CD8-positive, alpha-beta memory T cell (primary cell): Measurements from ENCODE around the gene MEF2B. TPM values are rescaled to one million over a fixed set of nuclear protein-coding genes. Genes with fewer than 3 reads are reported as not detected.
A peak's percentile ranks its signal among the peaks of the same experiment; 100 is the strongest.

Experiments used
- CTCF ChIA-PET: fragments of 350-600 bp; sonication (Branson Sonifier 250); formaldehyde crosslinking; loops from one replicate; lab custom pipeline; 2021; ENCODE audit warnings: antibody characterized with exemption; lab: Charles Lee
- POLR2A ChIA-PET: fragments of 350-600 bp; sonication (Branson Sonifier 250); formaldehyde crosslinking; loops from one replicate; lab custom pipeline; 2021; ENCODE audit warnings: antibody characterized with exemption; lab: Charles Lee
- DNase-seq, 5 donors: peaks; one replicate each; pipeline versions ENCODE4 v3.0.0 to v3.0.0-alpha.2; 2020 to 2022; ENCODE audit warnings: mixed read lengths in 1 of 5
- H3K27ac ChIP-seq: one replicate; pipeline ENCODE4 v1.7.0; 2013; ENCODE audit warnings: low read depth, mild to moderate bottlenecking, low read length, moderate library complexity
- H3K27me3 ChIP-seq: 2 replicates; pipeline ENCODE4 v1.7.0; 2013; ENCODE audit warnings: low read length, mild to moderate bottlenecking; ENCODE audit not compliant: insufficient read depth, poor library complexity, severe bottlenecking
- H3K36me3 ChIP-seq: 2 replicates; pipeline ENCODE4 v1.7.0; 2013; ENCODE audit warnings: mild to moderate bottlenecking, low read length, moderate library complexity; ENCODE audit not compliant: insufficient read depth
- H3K4me1 ChIP-seq: 2 replicates; pipeline ENCODE4 v1.7.0; 2013; ENCODE audit warnings: mild to moderate bottlenecking, low read length, moderate library complexity; ENCODE audit not compliant: insufficient read depth
- H3K4me3 ChIP-seq: 2 replicates; pipeline ENCODE4 v1.7.0; 2013; ENCODE audit warnings: mild to moderate bottlenecking, low read length
- H3K9me3 ChIP-seq: 2 replicates; pipeline ENCODE4 v1.7.0; 2013; ENCODE audit warnings: mild to moderate bottlenecking, low read length
- H3K27ac Mint-ChIP-seq, 8 donors: one replicate each; pipeline ENCODE4 v1.8.0; 2020 to 2021; ENCODE audit warnings: mixed read lengths in 8 of 8, mild to moderate bottlenecking in 6 of 8, inconsistent platforms in 3 of 8, moderate library complexity in 3 of 8
- H3K27me3 Mint-ChIP-seq, 2 donors: one replicate each; pipeline ENCODE4 v1.8.0; 2020 to 2021; ENCODE audit warnings: mixed read lengths in 2 of 2, mild to moderate bottlenecking in 1 of 2, moderate library complexity in 1 of 2
- H3K36me3 Mint-ChIP-seq, 3 donors: one replicate each; pipeline ENCODE4 v1.8.0; 2020 to 2021; ENCODE audit warnings: mixed read lengths in 3 of 3, inconsistent platforms in 1 of 3, mild to moderate bottlenecking in 1 of 3
- H3K4me1 Mint-ChIP-seq, 3 donors: one replicate each; pipeline ENCODE4 v1.8.0; 2020 to 2021; ENCODE audit warnings: mixed read lengths in 3 of 3, inconsistent platforms in 1 of 3, mild to moderate bottlenecking in 1 of 3
- H3K4me3 Mint-ChIP-seq, 7 donors: one replicate each; pipeline ENCODE4 v1.8.0; 2020 to 2021; ENCODE audit warnings: mixed read lengths in 7 of 7, mild to moderate bottlenecking in 6 of 7, moderate library complexity in 4 of 7, inconsistent platforms in 2 of 7
- H3K9me3 Mint-ChIP-seq, 5 donors: one replicate each; pipeline ENCODE4 v1.8.0; 2020 to 2022; ENCODE audit warnings: mixed read lengths in 5 of 5, mild to moderate bottlenecking in 3 of 5, moderate library complexity in 2 of 5, inconsistent platforms in 1 of 5
- polyA plus RNA-seq: library from polyadenylated mRNA; unstranded; fragments of 300-500 nt; fragmentation: Illumina TruSeq; gene quantifications from one replicate; pipeline ENCODE4 v1.2.3, GENCODE V29; 2021
- total RNA-seq, 2 experiments: library from RNA; stranded (reverse); gene quantifications; one replicate each; pipeline ENCODE4 v1.2.3, GENCODE V29; 2021

The MEF2B gene
- total and polyA plus RNA-seq, 3 experiments from 2014 or later, result 1.5 to 2.0 TPM; not detected in 1

DNA sequence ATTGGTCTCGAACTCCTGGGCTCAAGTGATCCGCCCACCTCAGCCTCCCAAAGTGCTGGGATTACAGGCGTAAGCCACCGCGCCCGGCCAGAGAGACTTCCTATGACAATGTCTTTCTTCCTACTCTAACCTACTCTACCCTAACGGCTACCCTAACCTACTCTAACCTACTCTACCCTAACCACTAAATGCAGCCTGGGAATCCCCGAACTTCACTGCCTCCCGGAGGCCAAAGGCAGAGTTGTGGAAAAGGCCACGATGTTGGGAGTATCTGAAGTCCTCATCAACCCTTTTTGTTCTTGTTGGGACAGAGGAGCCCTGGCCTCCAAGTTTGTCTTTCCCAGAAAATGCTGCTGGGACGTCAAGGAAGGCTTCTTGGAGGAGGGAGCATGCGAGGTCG, 34.1 kb upstream of the MEF2B start:
- Mint-ChIP-seq H3K9me3 (no peaks in the 10 kb centered on the region), H3K4me1 (peaks cover 28 to 35% (median 30%) of the 10 kb centered on the region in 3 donors), H3K36me3 (peaks cover 0 to 18% (median 0%) of the 10 kb centered on the region in 3 donors), H3K4me3 (peak overlapping the region; percentile 56 to 98 (median 94)), H3K27ac (peak overlapping the region in 5 of 8 donors; percentile 29 to 93 (median 57)), H3K27me3 (peaks cover 4 to 7% of the 10 kb centered on the region in 2 donors)
- Histone ChIP-seq H3K27ac (no peak overlapping the region), H3K27me3 (no peaks in the 10 kb centered on the region), H3K4me3 (no peak overlapping the region), H3K36me3 (peaks cover 5% of the 10 kb centered on the region), H3K4me1 (peaks cover 27% of the 10 kb centered on the region), H3K9me3 (no peaks in the 10 kb centered on the region)
- DNase-seq, result no peak
- ChIA-PET CTCF (interaction anchor here (1.0 to 1.2 kb wide), 2 partner anchors 11 to 21 kb away, joined by 3 read pairs; no protein-coding TSS in a partner anchor), POLR2A (interaction anchor here (0.7 to 3.9 kb wide), 2 partner anchors 12 to 572 kb away, joined by 4 to 36 read pairs; partner anchors contain the start of genes BORCS8 and RFXANK)

DNA sequence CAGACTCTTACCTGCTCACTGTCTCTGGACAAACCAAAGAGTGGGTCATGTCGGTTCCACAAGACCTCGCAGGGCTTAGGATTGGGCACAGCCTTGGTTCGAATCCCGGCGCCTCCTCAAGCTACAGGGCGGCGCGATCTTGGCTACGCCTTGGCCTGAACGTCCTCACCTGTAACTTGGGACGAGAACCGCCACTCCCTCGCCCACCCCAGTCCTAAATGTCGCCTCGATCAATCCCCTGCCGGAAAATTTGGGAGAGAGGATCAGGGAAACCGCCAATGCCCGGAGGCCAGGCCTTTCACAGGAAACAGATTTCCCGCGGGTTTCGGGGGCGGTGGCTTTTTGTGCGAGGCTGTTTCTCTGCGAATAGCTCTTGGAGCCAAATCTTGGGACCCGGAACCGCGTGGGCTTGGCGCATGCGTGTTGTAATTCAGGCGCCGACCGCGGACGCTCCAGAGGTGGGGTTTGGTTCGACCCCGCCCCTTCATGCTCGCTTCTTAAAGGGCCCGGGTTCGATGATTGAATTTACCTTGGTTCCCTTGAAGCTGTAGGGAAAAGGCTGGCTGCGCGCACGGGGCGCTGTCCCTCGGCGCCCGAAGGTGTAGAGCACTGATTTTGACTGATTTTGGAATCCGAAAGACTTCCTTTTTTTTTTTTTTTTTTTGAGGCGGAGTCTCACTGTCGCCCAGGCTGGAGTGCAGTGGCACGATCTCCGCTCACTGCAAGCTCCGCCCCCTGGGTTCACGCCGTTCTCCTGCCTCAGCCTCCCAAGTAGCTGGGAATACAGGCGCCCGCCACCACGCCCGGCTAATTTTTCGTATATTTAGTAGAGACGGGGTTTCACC, 33.2 kb upstream of the MEF2B start, which contains the start of gene NR2C2AP:
TSS of gene NR2C2AP (minus strand) at position 403 of the 845 bp plus-strand sequence. CDS start at position 49, 354 bp downstream.
- Mint-ChIP-seq H3K36me3 (peaks cover 0 to 25% (median 2%) of the 10 kb centered on the region in 3 donors), H3K9me3 (no peaks in the 10 kb centered on the region), H3K27ac (peak within 1 kb of the TSS; percentile 88 to 97 (median 92)), H3K27me3 (peaks cover 4 to 5% of the 10 kb centered on the region in 2 donors), H3K4me1 (peaks cover 28 to 35% (median 30%) of the 10 kb centered on the region in 3 donors), H3K4me3 (peak within 1 kb of the TSS; percentile 91 to 98 (median 94))
- peak; percentile 88 to 92 (median 88) for DNase-seq
- Histone ChIP-seq H3K36me3 (peaks cover 14% of the 10 kb centered on the region), H3K27ac (peak within 1 kb of the TSS; percentile 72), H3K27me3 (no peaks in the 10 kb centered on the region), H3K4me1 (peaks cover 27% of the 10 kb centered on the region), H3K4me3 (peak within 1 kb of the TSS; percentile 75), H3K9me3 (no peaks in the 10 kb centered on the region)
- CTCF ChIA-PET, result interaction anchor here (0.9 to 2.8 kb wide), 5 partner anchors 10 to 163 kb away, joined by 3 to 9 read pairs (median 3); no protein-coding TSS in a partner anchor
- POLR2A ChIA-PET, result interaction anchor here (0.6 to 3.9 kb wide), 8 partner anchors 11 to 784 kb away, joined by 4 to 36 read pairs (median 5); partner anchors contain the start of genes BORCS8, GATAD2A, RFXANK and SLC25A42

DNA sequence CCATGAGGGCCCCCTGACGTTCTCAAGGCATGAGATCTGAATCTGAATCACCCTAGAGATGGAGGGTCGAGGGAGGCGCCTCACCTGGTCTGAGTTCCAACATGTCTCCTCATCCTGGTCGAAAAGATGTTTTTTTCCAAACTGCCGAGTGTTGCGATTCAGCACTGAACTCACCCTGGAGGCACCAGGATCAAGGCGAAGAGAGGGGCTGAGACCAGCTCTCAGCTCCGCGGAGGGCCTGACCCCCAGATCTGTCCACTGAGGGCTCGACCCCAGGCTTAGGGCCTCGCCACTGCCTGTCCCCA, 32.6 kb upstream of the MEF2B start:
- peak overlapping the region; percentile 88 to 97 (median 92) for H3K27ac Mint-ChIP-seq
- Histone ChIP-seq H3K4me1 (peaks cover 23% of the 10 kb centered on the region), H3K27me3 (no peaks in the 10 kb centered on the region), H3K4me3 (peak overlapping the region; percentile 75), H3K9me3 (no peaks in the 10 kb centered on the region), H3K27ac (peak overlapping the region; percentile 72), H3K36me3 (peaks cover 17% of the 10 kb centered on the region)
- H3K4me3 Mint-ChIP-seq, result peak overlapping the region; percentile 91 to 98 (median 94)
- peaks cover 0 to 30% (median 2%) of the 10 kb centered on the region in 3 donors for H3K36me3 Mint-ChIP-seq
- no peak for DNase-seq
- H3K9me3 Mint-ChIP-seq, result no peaks in the 10 kb centered on the region
- peaks cover 4 to 5% of the 10 kb centered on the region in 2 donors for H3K27me3 Mint-ChIP-seq
- H3K4me1 Mint-ChIP-seq, result peaks cover 26 to 36% (median 27%) of the 10 kb centered on the region in 3 donors
- POLR2A ChIA-PET, result interaction anchor here (0.6 to 3.9 kb wide), 3 partner anchors 10 to 203 kb away, joined by 4 to 36 read pairs (median 4); partner anchors contain the start of genes BORCS8, GATAD2A, RFXANK and SLC25A42
- CTCF ChIA-PET, result interaction anchor here (0.9 to 2.8 kb wide), 4 partner anchors 9 to 164 kb away, joined by 3 to 9 read pairs (median 3); no protein-coding TSS in a partner anchor

DNA sequence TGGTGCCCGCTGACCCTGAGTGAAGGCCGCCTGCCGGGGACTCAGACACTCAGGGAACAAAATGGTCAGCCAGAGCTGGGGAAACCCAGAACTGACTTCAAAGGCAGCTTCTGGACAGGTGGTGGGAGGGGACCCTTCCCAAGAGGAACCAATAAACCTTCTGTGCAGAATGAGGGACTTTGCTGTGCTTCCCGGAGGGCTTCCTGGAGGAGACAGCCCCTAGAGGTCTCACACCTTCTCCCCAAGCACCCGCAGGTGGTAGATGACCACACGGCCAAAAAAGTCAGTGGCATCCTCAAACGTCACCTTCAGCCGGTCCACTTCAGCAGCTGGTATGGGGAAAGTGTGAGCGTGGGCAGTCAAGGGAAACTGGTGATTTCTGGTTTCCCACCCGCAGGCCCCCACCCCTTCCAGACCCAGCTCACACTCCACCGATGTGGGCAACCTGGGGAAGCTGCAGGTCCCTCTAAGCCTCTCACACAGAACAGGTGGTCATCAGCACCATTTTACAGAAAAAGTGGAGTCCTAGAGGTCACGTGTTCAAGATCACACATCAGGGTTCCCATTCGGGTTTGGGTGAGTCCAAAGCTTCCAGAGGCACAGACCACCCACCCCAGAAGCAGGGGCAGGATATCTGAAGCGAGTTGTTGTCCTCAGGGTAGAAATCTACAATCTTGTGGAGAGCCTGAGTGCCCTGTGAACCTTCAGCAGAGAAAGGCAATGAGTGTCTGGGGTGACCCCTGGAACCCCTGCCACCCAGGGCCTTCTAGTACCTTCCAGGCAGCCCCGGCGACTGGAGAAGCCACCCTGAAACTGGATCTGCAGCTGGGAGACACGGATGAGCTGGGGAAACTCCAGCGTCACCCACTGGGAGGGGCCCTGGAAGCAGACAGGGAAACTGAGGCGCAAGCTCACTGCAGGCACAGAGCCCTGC, 31.9 kb upstream of the MEF2B start:
- Mint-ChIP-seq H3K36me3 (peaks cover 0 to 37% (median 2%) of the 10 kb centered on the region in 3 donors), H3K4me1 (peaks cover 19 to 29% (median 20%) of the 10 kb centered on the region in 3 donors), H3K27ac (peak overlapping the region in 7 of 8 donors; percentile 88 to 94 (median 91)), H3K4me3 (peak overlapping the region; percentile 91 to 98 (median 94)), H3K9me3 (no peaks in the 10 kb centered on the region), H3K27me3 (peaks cover 3 to 5% of the 10 kb centered on the region in 2 donors)
- H3K4me1 ChIP-seq, result peaks cover 16% of the 10 kb centered on the region
- H3K27ac ChIP-seq, result peak overlapping the region; percentile 72
- H3K27me3 ChIP-seq, result no peaks in the 10 kb centered on the region
- DNase-seq, result no peak
- no peaks in the 10 kb centered on the region for H3K9me3 ChIP-seq
- ChIA-PET CTCF (interaction anchor here (1.4 to 2.8 kb wide), 4 partner anchors 9 to 119 kb away, joined by 3 to 9 read pairs (median 4); partner anchors contain the start of genes BORCS8 and RFXANK), POLR2A (interaction anchor here (3.9 kb wide), 1 partner anchor 9 kb away, joined by 36 read pairs; the partner anchor contains the start of genes BORCS8 and RFXANK)
- H3K4me3 ChIP-seq, result peak overlapping the region; percentile 75
- H3K36me3 ChIP-seq, result peaks cover 21% of the 10 kb centered on the region

DNA sequence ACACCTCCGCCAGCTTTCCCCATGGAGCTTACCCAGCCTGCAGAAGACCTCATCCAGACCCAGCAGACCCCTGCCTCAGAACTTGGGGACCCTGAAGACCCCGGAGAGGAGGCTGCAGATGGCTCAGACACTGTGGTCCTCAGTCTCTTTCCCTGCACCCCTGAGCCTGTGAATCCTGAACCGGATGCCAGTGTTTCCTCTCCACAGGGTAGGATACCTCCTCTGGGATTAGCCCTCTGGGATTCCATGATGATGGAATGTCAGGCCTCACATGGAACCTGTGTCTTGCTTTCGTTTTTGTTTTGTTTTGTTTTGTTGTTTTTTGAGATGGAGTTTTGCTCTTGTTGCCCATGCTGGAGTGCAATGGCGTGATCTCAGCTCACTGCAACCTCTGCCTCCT, 23.9 kb upstream of the MEF2B start:
- ChIA-PET CTCF (interaction anchor here (1.2 to 4.0 kb wide), 3 partner anchors 8 to 31 kb away, joined by 3 to 17 read pairs (median 9); partner anchors contain the start of gene NR2C2AP), POLR2A (interaction anchor here (2.7 kb wide), 1 partner anchor 9 kb away, joined by 36 read pairs; the partner anchor contains the start of gene NR2C2AP)
- Mint-ChIP-seq H3K4me3 (peak overlapping the region; percentile 92 to 99 (median 98)), H3K9me3 (no peaks in the 10 kb centered on the region), H3K36me3 (peaks cover 0 to 47% (median 2%) of the 10 kb centered on the region in 3 donors), H3K4me1 (peaks cover 40 to 66% (median 42%) of the 10 kb centered on the region in 3 donors), H3K27ac (peak overlapping the region in 5 of 8 donors; percentile 29 to 100 (median 53)), H3K27me3 (peaks cover 0 to 3% of the 10 kb centered on the region in 2 donors)
- no peak for DNase-seq
- Histone ChIP-seq H3K27me3 (no peaks in the 10 kb centered on the region), H3K36me3 (peaks cover 16% of the 10 kb centered on the region), H3K9me3 (no peaks in the 10 kb centered on the region), H3K4me1 (peaks cover 25% of the 10 kb centered on the region), H3K27ac (no peak overlapping the region), H3K4me3 (no peak overlapping the region)

DNA sequence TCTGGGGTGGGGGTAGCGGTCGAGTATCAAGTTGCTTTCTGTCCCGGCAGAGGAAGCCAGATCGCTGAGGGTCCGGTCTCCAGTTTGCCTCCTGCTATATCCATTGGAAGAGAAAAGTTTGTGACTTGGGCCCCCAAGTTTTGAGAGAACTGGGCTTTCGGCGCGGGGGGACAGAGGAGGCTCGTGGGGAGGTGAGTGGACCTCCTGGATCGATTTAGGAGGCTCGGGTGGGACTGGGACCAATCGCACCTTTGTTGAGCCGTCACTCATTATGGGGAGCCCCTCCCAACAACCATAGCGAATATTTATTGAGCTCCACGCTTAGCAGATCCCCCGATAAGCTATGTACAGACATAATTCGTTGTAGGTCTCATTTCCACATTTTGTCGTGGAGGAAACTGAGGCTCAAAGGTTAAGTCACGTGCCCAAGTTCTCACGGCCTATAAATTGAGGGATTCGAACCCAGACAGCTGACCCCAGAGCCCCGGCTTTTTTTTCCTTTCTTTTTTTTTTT, 22.9 kb upstream of the MEF2B start:
- POLR2A ChIA-PET, result interaction anchor here (0.7 to 2.7 kb wide), 4 partner anchors 9 to 1583 kb away, joined by 3 to 36 read pairs (median 3); partner anchors contain the start of genes NR2C2AP and ZNF66
- peaks cover 42 to 68% (median 44%) of the 10 kb centered on the region in 3 donors for H3K4me1 Mint-ChIP-seq
- no peaks in the 10 kb centered on the region for H3K9me3 ChIP-seq
- H3K27ac ChIP-seq, result peak overlapping the region; percentile 100
- CTCF ChIA-PET, result interaction anchor here (1.2 to 4.0 kb wide), 4 partner anchors 9 to 32 kb away, joined by 3 to 17 read pairs (median 6); partner anchors contain the start of gene NR2C2AP
- no peak for DNase-seq
- peak overlapping the region; percentile 100 for H3K4me3 ChIP-seq
- H3K4me3 Mint-ChIP-seq, result peak overlapping the region; percentile 92 to 99 (median 98)
- H3K27me3 Mint-ChIP-seq, result peaks cover 0 to 3% of the 10 kb centered on the region in 2 donors
- no peaks in the 10 kb centered on the region for H3K27me3 ChIP-seq
- peaks cover 25% of the 10 kb centered on the region for H3K4me1 ChIP-seq
- H3K9me3 Mint-ChIP-seq, result no peaks in the 10 kb centered on the region
- H3K36me3 ChIP-seq, result peaks cover 7% of the 10 kb centered on the region
- H3K36me3 Mint-ChIP-seq, result peaks cover 0 to 41% (median 0%) of the 10 kb centered on the region in 3 donors
- peak overlapping the region; percentile 99 to 100 (median 99) for H3K27ac Mint-ChIP-seq
